HG02763 (cell line): ENCODE data around the gene NAP1L1.
"Not testable (repeated sequence)": the region's sequence is repeated elsewhere in the genome, so short reads cannot be mapped to it uniquely, and the experiment has no call there.

Source experiments
- ATAC-seq: cut with Tn5 transposase; IDR thresholded peaks from one replicate; pipeline ENCODE4 v1.9.1; 2021; ENCODE audit warnings: mild to moderate bottlenecking, moderate library complexity; ENCODE audit not compliant: unreplicated experiment

NAP1L1 gene

DNA sequence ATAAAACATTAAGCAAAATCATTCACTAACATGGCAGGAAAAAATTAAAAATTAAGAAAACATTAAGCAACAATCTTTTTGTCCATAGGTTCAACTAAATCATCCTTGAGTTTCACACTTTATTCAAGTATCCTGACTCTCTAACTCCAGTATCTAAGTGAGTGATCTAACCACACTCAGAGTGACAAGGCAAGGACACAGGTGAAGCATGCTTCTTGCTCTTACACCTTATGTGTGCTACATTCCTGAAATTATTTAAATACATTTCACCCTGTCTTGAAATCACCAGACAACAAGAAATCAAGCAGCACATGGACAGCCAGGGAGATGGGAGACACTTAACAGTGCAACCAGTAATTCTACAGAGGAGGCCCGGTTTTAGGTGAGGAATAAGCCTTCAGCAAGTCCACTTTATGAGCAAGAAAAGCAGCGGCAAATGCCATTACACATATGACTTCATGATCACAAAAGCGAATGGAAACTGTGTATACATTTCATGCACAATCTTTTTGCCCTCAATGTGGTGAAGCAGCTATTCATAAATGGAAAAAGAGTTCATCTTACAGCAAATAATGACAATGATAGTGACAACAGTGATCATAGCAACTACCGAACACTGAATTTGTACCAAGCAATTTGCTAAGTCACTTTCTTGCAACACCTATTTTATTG lies 90.3 kb downstream of the NAP1L1 start:
- ATAC-seq, result no peak

DNA sequence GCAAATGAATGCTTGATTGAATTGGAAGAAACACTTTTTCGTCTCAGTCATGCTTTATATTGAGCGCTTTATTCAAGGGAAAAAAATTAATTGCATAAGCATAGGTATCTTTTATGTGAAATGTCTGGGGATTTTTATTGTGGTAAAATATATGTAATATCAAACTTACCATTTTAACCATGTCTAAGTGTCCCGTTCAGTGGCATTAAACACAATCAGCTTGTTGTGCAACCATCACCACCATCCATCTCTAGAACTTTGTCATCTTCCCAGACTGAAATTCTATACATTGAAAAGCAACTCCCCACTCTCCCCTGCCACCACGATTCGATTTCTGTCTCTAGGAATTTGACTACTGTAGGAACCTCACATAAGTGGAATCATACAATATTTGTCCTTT lies 92.7 kb downstream of the NAP1L1 start:
- ATAC-seq, result no peak

GRCh38 chr12:75990189-75990912 lies 94.1 kb downstream of the NAP1L1 start:
- ATAC-seq, result no peak

GRCh38 chr12:75987709-75988108 lies 96.8 kb downstream of the NAP1L1 start:
- ATAC-seq, result not testable (repeated sequence)
